ENCODE measurements around the gene CA9.
A peak's percentile ranks its signal among the peaks of the same experiment; 100 is the strongest.

Gene CA9

DNA sequence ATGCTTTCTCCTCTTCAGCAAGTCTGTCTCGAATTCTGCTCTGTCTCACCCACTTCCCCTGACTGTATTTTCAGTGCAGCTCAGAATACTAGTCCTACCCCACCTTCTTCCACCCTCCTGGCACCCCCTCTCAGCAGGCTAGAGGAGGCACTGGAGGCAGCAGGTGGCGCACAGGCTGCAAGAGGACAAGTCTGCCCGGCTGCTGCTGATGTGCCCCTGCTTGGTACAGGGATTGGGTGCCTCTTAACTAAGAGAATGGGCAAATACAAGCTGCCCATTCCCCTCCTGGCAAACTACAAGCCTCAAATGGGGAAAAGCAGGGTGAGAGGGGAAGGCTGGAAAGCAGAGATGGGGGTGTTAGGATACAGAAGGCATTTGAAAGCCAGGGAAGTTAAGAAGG, 53.2 kb downstream of the CA9 start:
- H3K9ac ChIP-seq (ENCODE audit: low read depth, low read length, poor library complexity, severe bottlenecking), result peak overlapping the region; percentile 92
- H3K4me1 ChIP-seq (ENCODE audit: insufficient read depth, low read length, poor library complexity, severe bottlenecking), result peaks cover 48% of the 10 kb centered on the region
- H3K4me2 ChIP-seq (ENCODE audit: low read depth, low read length, poor library complexity, severe bottlenecking), result peak overlapping the region; percentile 99
- peak overlapping the region; percentile 81 for H3K4me3 ChIP-seq (ENCODE audit: low read length, poor library complexity, severe bottlenecking)
- TF ChIP-seq, protein P1, sequence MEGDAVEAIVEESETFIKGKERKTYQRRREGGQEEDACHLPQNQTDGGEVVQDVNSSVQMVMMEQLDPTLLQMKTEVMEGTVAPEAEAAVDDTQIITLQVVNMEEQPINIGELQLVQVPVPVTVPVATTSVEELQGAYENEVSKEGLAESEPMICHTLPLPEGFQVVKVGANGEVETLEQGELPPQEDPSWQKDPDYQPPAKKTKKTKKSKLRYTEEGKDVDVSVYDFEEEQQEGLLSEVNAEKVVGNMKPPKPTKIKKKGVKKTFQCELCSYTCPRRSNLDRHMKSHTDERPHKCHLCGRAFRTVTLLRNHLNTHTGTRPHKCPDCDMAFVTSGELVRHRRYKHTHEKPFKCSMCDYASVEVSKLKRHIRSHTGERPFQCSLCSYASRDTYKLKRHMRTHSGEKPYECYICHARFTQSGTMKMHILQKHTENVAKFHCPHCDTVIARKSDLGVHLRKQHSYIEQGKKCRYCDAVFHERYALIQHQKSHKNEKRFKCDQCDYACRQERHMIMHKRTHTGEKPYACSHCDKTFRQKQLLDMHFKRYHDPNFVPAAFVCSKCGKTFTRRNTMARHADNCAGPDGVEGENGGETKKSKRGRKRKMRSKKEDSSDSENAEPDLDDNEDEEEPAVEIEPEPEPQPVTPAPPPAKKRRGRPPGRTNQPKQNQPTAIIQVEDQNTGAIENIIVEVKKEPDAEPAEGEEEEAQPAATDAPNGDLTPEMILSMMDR (conservative IDR thresholded peaks at IDR 0.05; ENCODE audit: low read length), result peak; percentile 70
- TF ChIP-seq EZH2phosphoT487 (IDR thresholded peaks at IDR 0.05; ENCODE audit: borderline replicate concordance), result no peak
- peaks cover 63% of the 10 kb centered on the region for H3K79me2 ChIP-seq (ENCODE audit: insufficient read depth, low read length)
- no peaks in the 10 kb centered on the region for H3K9me2 ChIP-seq (replicated peaks; ENCODE audit: low read depth, low read length)
- H3K27me3 ChIP-seq (ENCODE audit: insufficient read depth, low read length, poor library complexity, severe bottlenecking), result no peaks in the 10 kb centered on the region
- H4K20me1 ChIP-seq (ENCODE audit: insufficient read depth, low read length, poor library complexity, severe bottlenecking), result peaks cover 23% of the 10 kb centered on the region
- H3K9me3 ChIP-seq (ENCODE audit: insufficient read depth, low read depth, low read length), result no peaks in the 10 kb centered on the region
- peaks cover 13% of the 10 kb centered on the region for H3F3A ChIP-seq (ENCODE audit: low read depth)
- peaks cover 35% of the 10 kb centered on the region; the same call in 1 of the 2 replicates for H3K36me3 ChIP-seq (ENCODE audit: insufficient read depth, low read length)
- no peak overlapping the region for H2AFZ ChIP-seq (ENCODE audit: low read length)

DNA sequence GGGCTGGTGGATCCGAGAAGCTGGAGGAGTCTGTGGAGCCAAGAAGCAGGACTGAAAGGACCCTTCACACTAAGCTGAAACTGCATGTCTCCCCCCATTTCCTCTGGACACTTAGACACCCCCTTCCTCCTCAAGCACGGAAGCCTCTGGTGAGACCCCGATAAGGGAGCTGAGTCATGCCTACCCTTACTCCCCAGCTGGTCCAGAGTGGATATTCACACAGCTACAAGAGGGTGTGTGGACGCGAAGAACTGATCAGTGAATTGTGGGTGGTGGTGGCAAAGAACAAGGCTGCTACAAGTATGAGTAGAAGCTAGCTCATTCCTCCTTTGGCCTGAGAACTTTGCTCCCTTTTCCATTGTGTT, 53.9 kb downstream of the CA9 start:
- Histone ChIP-seq H3K36me3 (ENCODE audit: insufficient read depth, low read length) (peaks cover 27% of the 10 kb centered on the region; the same call in 1 of the 2 replicates), H4K20me1 (ENCODE audit: insufficient read depth, low read length, poor library complexity, severe bottlenecking) (peaks cover 23% of the 10 kb centered on the region), H3K9me2 (replicated peaks; ENCODE audit: low read depth, low read length) (no peaks in the 10 kb centered on the region), H3K9me3 (ENCODE audit: insufficient read depth, low read depth, low read length) (no peaks in the 10 kb centered on the region), H2AFZ (ENCODE audit: low read length) (no peak overlapping the region), H3F3A (ENCODE audit: low read depth) (peaks cover 15% of the 10 kb centered on the region), H3K27me3 (ENCODE audit: insufficient read depth, low read length, poor library complexity, severe bottlenecking) (no peaks in the 10 kb centered on the region), H3K9ac (ENCODE audit: low read depth, low read length, poor library complexity, severe bottlenecking) (peak overlapping the region; percentile 92), H3K79me2 (ENCODE audit: insufficient read depth, low read length) (peaks cover 63% of the 10 kb centered on the region), H3K4me1 (ENCODE audit: insufficient read depth, low read length, poor library complexity, severe bottlenecking) (peaks cover 48% of the 10 kb centered on the region), H3K4me3 (ENCODE audit: low read length, poor library complexity, severe bottlenecking) (peak overlapping the region; percentile 81), H3K4me2 (ENCODE audit: low read depth, low read length, poor library complexity, severe bottlenecking) (peak overlapping the region; percentile 99)
- no peak for TF ChIP-seq EZH2phosphoT487 (IDR thresholded peaks at IDR 0.05; ENCODE audit: borderline replicate concordance)

DNA sequence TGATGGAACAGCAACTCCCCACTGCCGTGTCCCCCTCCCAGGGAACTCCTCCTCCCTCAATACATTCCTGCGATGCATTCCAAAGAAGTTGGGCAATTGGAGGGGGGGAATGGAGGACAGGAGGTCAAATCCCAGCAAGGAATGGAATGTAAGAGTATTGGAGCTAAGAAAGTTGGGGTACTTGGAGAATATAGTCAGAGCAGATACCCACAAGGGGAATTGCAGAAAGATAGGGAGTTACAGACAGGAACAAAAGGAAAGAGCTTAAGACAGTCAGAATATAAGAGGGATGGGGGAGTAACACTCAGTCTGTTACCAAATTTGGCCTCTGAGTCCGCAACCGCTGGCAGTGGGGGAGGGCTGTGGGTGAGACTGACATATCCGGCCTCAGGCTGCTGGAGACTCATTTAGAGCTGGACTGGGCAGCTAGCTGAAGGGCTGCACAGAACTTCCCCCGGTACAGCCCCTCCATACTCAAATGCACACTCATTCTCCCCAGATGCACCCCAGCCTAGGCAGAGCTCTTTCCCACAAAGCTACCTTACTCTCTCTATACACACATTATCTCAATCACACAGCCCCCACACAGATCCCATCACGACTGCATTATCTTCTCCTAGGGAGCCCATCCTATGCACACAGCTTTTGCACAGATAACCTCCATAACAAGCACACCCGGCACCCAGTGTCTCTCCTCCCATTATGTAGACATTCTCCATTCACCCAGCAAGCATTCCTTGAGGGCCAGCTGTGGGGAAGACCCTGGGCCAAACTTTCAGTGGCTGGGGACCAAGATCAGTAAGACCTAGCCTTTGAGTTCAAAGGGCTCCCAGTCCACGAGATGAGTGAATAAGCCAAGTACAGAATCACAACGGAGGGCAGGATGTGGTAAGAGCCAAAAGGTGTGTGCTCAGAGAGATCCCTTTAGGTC, 54.6 kb downstream of the CA9 start:
- H3K9me2 ChIP-seq (replicated peaks; ENCODE audit: low read depth, low read length), result no peaks in the 10 kb centered on the region
- H3F3A ChIP-seq (ENCODE audit: low read depth), result peaks cover 17% of the 10 kb centered on the region
- H3K4me3 ChIP-seq (ENCODE audit: low read length, poor library complexity, severe bottlenecking), result peak overlapping the region; percentile 81
- H3K27me3 ChIP-seq (ENCODE audit: insufficient read depth, low read length, poor library complexity, severe bottlenecking), result no peaks in the 10 kb centered on the region
- no peak overlapping the region for H2AFZ ChIP-seq (ENCODE audit: low read length)
- no peaks in the 10 kb centered on the region for H3K9me3 ChIP-seq (ENCODE audit: insufficient read depth, low read depth, low read length)
- peaks cover 26% of the 10 kb centered on the region for H4K20me1 ChIP-seq (ENCODE audit: insufficient read depth, low read length, poor library complexity, severe bottlenecking)
- peaks cover 63% of the 10 kb centered on the region for H3K79me2 ChIP-seq (ENCODE audit: insufficient read depth, low read length)
- H3K4me1 ChIP-seq (ENCODE audit: insufficient read depth, low read length, poor library complexity, severe bottlenecking), result peaks cover 52% of the 10 kb centered on the region
- peak overlapping the region; percentile 99 for H3K4me2 ChIP-seq (ENCODE audit: low read depth, low read length, poor library complexity, severe bottlenecking)
- TF ChIP-seq, protein P1 (conservative IDR thresholded peaks at IDR 0.05; ENCODE audit: low read length), result no peak
- no peak for TF ChIP-seq EZH2phosphoT487 (IDR thresholded peaks at IDR 0.05; ENCODE audit: borderline replicate concordance)
- H3K36me3 ChIP-seq (ENCODE audit: insufficient read depth, low read length), result peaks cover 23% of the 10 kb centered on the region; the same call in 1 of the 2 replicates
- H3K9ac ChIP-seq (ENCODE audit: low read depth, low read length, poor library complexity, severe bottlenecking), result peak overlapping the region; percentile 92
